Endothelial cell of umbilical vein (primary cell): Measurements from ENCODE around the gene GFER. TPM values are rescaled to one million over a fixed set of nuclear protein-coding genes. Genes with fewer than 3 reads are reported as not detected.

Source experiments
- BruUV-seq: library from RNA; stranded (reverse); fragments of 400-500 nt; replicated peaks from 2 replicates; lab custom pipeline; 2021; lab: Mats Ljungman, UMichigan
- CTCF ChIA-PET: fragments of 300-600, 350-600 bp; sonication (Branson Sonifier 250); formaldehyde crosslinking; loops from one replicate; lab custom pipeline; 2021; ENCODE audit warnings: antibody characterized with exemption, inconsistent platforms; lab: Charles Lee
- POLR2A ChIA-PET: fragments of 300-600, 350-600 bp; sonication (Branson Sonifier 250); formaldehyde crosslinking; loops from one replicate; lab custom pipeline; 2021; ENCODE audit warnings: antibody characterized with exemption, inconsistent platforms; lab: Charles Lee
- DNase-seq: peaks from one replicate; pipeline ENCODE4 v3.0.0-alpha.2; 2011; ENCODE audit warnings: low read depth, low spot score
- FAIRE-seq: peaks from 2 replicates; lab custom pipeline; 2011; peaks lifted over from hg19 to GRCh38; lab: Jason Lieb, UNC
- H2AFZ ChIP-seq: 2 replicates; pipeline ENCODE4 v1.6.0; 2012; ENCODE audit warnings: low read depth, low read length, control low read depth, inconsistent platforms
- H3K27ac ChIP-seq: 2 replicates; pipeline ENCODE4 v1.5.1; 2011; ENCODE audit warnings: low read depth, mild to moderate bottlenecking, control low read depth, low read length, moderate library complexity; ENCODE audit not compliant: insufficient read depth
- H3K27me3 ChIP-seq, 2 experiments: 2 replicates each; pipeline versions ENCODE4 v1.6.0 to v1.6.1; 2011; ENCODE audit warnings: low read length in 2 of 2, mixed read lengths in 1 of 2; ENCODE audit not compliant: control insufficient read depth in 2 of 2, insufficient read depth in 2 of 2
- H3K36me3 ChIP-seq, 2 experiments: 2 replicates in 1 of 2; 3 replicates in 1 of 2; pipeline ENCODE4 v1.5.1; 2011; ENCODE audit warnings: low read length in 2 of 2, mild to moderate bottlenecking in 1 of 2, moderate library complexity in 1 of 2; ENCODE audit not compliant: control insufficient read depth in 2 of 2, insufficient read depth in 2 of 2; ENCODE audit errors: extremely low read depth in 1 of 2
- H3K4me1 ChIP-seq: 3 replicates; pipeline ENCODE4 v1.5.1; 2011; ENCODE audit warnings: mild to moderate bottlenecking, low read length; ENCODE audit not compliant: control insufficient read depth, insufficient read depth; ENCODE audit errors: extremely low read depth
- H3K4me2 ChIP-seq: 2 replicates; pipeline ENCODE4 v1.6.1; 2011; ENCODE audit warnings: low read length, control low read depth, mixed read lengths; ENCODE audit not compliant: insufficient read depth
- H3K4me3 ChIP-seq, 3 experiments: fragments of 200-600 bp in 1 of 3; sonication (generic), shearing (Covaris generic) in 1 of 3; replicated peaks in 1 of 3; 2 replicates each; pipeline ENCODE4 v1.5.1; 2011 to 2016; ENCODE audit warnings: control low read depth in 3 of 3, low read length in 3 of 3, mild to moderate bottlenecking in 2 of 3, inconsistent platforms in 1 of 3, low read depth in 1 of 3, moderate library complexity in 1 of 3; ENCODE audit not compliant: insufficient read depth in 1 of 3
- H3K79me2 ChIP-seq: 2 replicates; pipeline ENCODE4 v1.6.0; 2012; ENCODE audit warnings: low read length, inconsistent platforms; ENCODE audit not compliant: control insufficient read depth, insufficient read depth
- H3K9ac ChIP-seq: replicated peaks from 2 replicates; pipeline ENCODE3; 2011; ENCODE audit warnings: low read length, control low read depth; ENCODE audit not compliant: insufficient read depth; ENCODE audit errors: extremely low read depth
- H3K9me1 ChIP-seq: replicated peaks from 3 replicates; pipeline ENCODE4 v1.6.0; 2011; ENCODE audit warnings: mild to moderate bottlenecking, low read length; ENCODE audit not compliant: control insufficient read depth, insufficient read depth; ENCODE audit errors: extremely low read depth
- H3K9me3 ChIP-seq: replicated peaks from 2 replicates; pipeline ENCODE4 v1.5.1; 2012; ENCODE audit warnings: low read length, inconsistent platforms; ENCODE audit not compliant: control insufficient read depth, insufficient read depth
- H4K20me1 ChIP-seq: replicated peaks from 2 replicates; pipeline ENCODE3; 2011; ENCODE audit warnings: mild to moderate bottlenecking, low read length; ENCODE audit not compliant: control insufficient read depth, insufficient read depth; ENCODE audit errors: extremely low read depth
- EZH2 ChIP-seq: IDR thresholded peaks from 2 replicates; pipeline ENCODE4 v1.6.1; 2012; ENCODE audit warnings: borderline replicate concordance, low read depth, mild to moderate bottlenecking, moderate library complexity, low read length, inconsistent platforms; ENCODE audit not compliant: severe bottlenecking
- GATA2 ChIP-seq: IDR thresholded peaks from 2 replicates; pipeline ENCODE4 v1.7.0; 2011; ENCODE audit warnings: low read depth, mild to moderate bottlenecking, moderate library complexity, mixed read lengths, low read length; ENCODE audit not compliant: insufficient read length, insufficient read depth
- MYC ChIP-seq: IDR thresholded peaks from one replicate; pipeline ENCODE4 v1.6.1; 2011; ENCODE audit warnings: mild to moderate bottlenecking, low read depth, low read length
- POLR2AphosphoS5 ChIP-seq: IDR thresholded peaks from 2 replicates; pipeline ENCODE4 v1.6.1; 2012; ENCODE audit warnings: low read depth, mild to moderate bottlenecking, control low read depth, low read length, moderate library complexity; ENCODE audit not compliant: insufficient read depth
- dilution Hi-C: fragments of 300-500 bp; cut with MboI; formaldehyde crosslinking; loops from one replicate; pipeline ENCODE4 v1.15.0; 2019; ENCODE audit warnings: low sequenced_read_pairs; ENCODE audit not compliant: extremely low pct_ligation_motif_present
- intact Hi-C: fragments of 100-400 bp; cut with micrococcal nuclease; formaldehyde crosslinking; loops from one replicate; pipeline ENCODE4 v1.10.0; 2022
- polyA plus RNA-seq, 4 experiments: library from polyadenylated mRNA; depleted of rRNA in 3 of 4; stranded (reverse) in 3 of 4; unstranded in 1 of 4; fragments of >200 nt; gene quantifications; 2 replicates each; pipeline versions ENCODE4 v1.2.1 to v1.2.3, GENCODE V29; 2011 to 2012; ENCODE audit warnings: missing spikeins in 1 of 4
- total RNA-seq: library from RNA; stranded (reverse); gene quantifications from 2 replicates; pipeline ENCODE4 v1.2.3, GENCODE V29; 2021

Gene GFER
- total and polyA plus RNA-seq, 2 donors (not counting 3 experiments of a cell fraction or from before 2014, with no cell fraction given) = 13.7 to 29.9 TPM

DNA sequence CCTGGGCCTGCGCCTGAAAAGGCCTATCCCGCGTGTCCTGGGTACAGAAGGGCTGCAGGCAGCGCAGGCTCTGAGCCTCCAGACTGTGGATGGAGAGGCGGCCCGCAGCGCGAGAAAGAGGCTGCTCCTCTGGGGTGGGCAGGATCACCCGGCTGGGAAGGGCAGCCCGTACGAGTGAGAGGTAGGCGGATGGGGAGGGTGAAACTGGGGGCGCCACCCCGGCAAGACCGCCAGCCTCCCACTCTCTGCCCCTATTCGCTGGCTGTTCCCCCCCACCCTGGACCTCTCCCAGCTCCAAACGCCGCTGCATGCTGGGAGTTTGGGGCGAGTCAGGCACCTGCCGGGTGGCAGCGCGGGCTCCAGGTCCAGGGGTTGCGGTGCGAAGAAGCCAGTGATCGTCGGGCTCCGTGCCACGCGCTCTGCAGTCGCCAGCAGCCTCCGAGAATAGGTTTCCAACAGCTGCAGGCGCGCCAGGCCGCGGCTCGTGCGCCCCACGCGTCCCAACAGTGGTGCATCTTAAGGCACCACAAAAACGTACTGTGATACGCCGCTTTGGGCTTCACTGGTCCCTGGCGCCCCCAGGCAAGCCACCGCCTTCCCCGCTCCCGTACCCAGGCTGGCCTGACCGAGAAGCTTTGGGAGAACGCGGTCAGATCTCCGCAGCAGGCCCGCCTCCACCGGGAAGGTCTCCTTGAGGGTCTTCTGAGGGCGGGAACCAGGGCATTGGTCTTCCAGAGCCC lies 3.8 kb upstream of the GFER start:
- Histone ChIP-seq H3K27me3 (peaks cover 35 to 41% of the 10 kb centered on the region in 2 experiments), H3K4me1 (peaks cover 13% of the 10 kb centered on the region), H3K27ac (no peak overlapping the region), H3K9me1 (no peaks in the 10 kb centered on the region), H3K4me2 (no peak overlapping the region), H2AFZ (no peak overlapping the region), H4K20me1 (no peaks in the 10 kb centered on the region), H3K9me3 (no peaks in the 10 kb centered on the region), H3K36me3 (peaks cover 7 to 29% of the 10 kb centered on the region in 2 experiments), H3K9ac (no peak overlapping the region), H3K4me3 (no peak overlapping the region), H3K79me2 (peaks cover 3% of the 10 kb centered on the region)
- no peak for FAIRE-seq
- TF ChIP-seq GATA2 (no peak), MYC (no peak), POLR2AphosphoS5 (no peak), EZH2 (peak; percentile 98)
- POLR2A ChIA-PET = interaction anchor here (0.6 kb wide), 1 partner anchor 175 kb away, joined by 4 read pairs; the partner anchor contains the start of gene TRAF7
- dilution Hi-C loops (no loop called here), intact Hi-C loops (no loop called here)
- CTCF ChIA-PET = interaction anchor here (5.0 kb wide), 1 partner anchor 161 kb away, joined by 21 read pairs; no protein-coding TSS in a partner anchor
- DNase-seq = no peak
- BruUV-seq = no TSS peak

- BruUV-seq = no TSS peak
Measured at GRCh38 chr16:1980770-1981087, 3.3 kb upstream of the GFER start.

More at GRCh38 chr16:1980770-1981087, 3.3 kb upstream of the GFER start:
- DNase-seq (no peak), FAIRE-seq (no peak)
- Histone ChIP-seq H3K36me3 (peaks cover 7 to 25% of the 10 kb centered on the region in 2 experiments), H3K79me2 (peaks cover 5% of the 10 kb centered on the region), H3K9ac (no peak overlapping the region), H3K9me3 (no peaks in the 10 kb centered on the region), H3K9me1 (no peaks in the 10 kb centered on the region), H4K20me1 (no peaks in the 10 kb centered on the region), H2AFZ (no peak overlapping the region), H3K4me3 (no peak overlapping the region), H3K27me3 (peaks cover 35 to 41% of the 10 kb centered on the region in 2 experiments), H3K4me1 (peaks cover 15% of the 10 kb centered on the region), H3K27ac (no peak overlapping the region), H3K4me2 (no peak overlapping the region)
- no peak for TF ChIP-seq GATA2
- peak; percentile 10 for TF ChIP-seq POLR2AphosphoS5
- dilution Hi-C loops = no loop called here
- ChIA-PET CTCF (interaction anchor here (5.0 kb wide), 1 partner anchor 160 kb away, joined by 21 read pairs; no protein-coding TSS in a partner anchor), POLR2A (interaction anchor here (0.6 kb wide), 1 partner anchor 175 kb away, joined by 4 read pairs; the partner anchor contains the start of gene TRAF7)
- intact Hi-C loops = no loop called here
